Lower leg skin (tissue), 3 donors: ENCODE results near the gene ZNF611.

Experiments used
- CTCF ChIP-seq, 3 donors: fragments of 450-650 bp; IDR thresholded peaks; one replicate each; pipeline ENCODE4 v1.5.1; 2016; ENCODE audit warnings: antibody characterized with exemption in 3 of 3, mild to moderate bottlenecking in 3 of 3, moderate library complexity in 2 of 3
- POLR2A ChIP-seq, 2 donors: fragments of 450-650 bp; IDR thresholded peaks; one replicate each; pipeline ENCODE4 v1.6.1; 2016 to 2017; ENCODE audit warnings: antibody characterized with exemption in 2 of 2, mild to moderate bottlenecking in 1 of 2, moderate library complexity in 1 of 2

- TF ChIP-seq CTCF (IDR thresholded peaks at IDR 0.05) (no peak), POLR2A (IDR thresholded peaks at IDR 0.05) (no peak)
These were observed 7.7 kb upstream of the ZNF611 start for GRCh38 chr19:52742516-52742915.
